CD4-positive, alpha-beta T cell (primary cell): Measurements from ENCODE around the gene GPD2. TPM values are rescaled to one million over a fixed set of nuclear protein-coding genes. Genes with fewer than 3 reads are reported as not detected.

Source experiments
- ATAC-seq: fragments of 200-7000 bp; cut with Tn5 transposase; one replicate; pipeline ENCODE4 v1.10.0; 2022; ENCODE audit warnings: mild to moderate bottlenecking; ENCODE audit not compliant: poor library complexity
- CTCF ChIA-PET: fragments of 350-600 bp; sonication (Branson Sonifier 250); formaldehyde crosslinking; loops from one replicate; lab custom pipeline; 2021; ENCODE audit warnings: antibody characterized with exemption, inconsistent platforms; lab: Charles Lee
- POLR2A ChIA-PET: fragments of 350-600 bp; sonication (Branson Sonifier 250); formaldehyde crosslinking; loops from one replicate; lab custom pipeline; 2021; ENCODE audit warnings: antibody characterized with exemption, inconsistent platforms; lab: Charles Lee
- DNase-seq, 14 experiments: peaks; one replicate each; pipeline ENCODE4 v3.0.0-alpha.2; 2013 to 2020; ENCODE audit warnings: mixed read lengths in 2 of 14
- H3K27ac ChIP-seq, 2 donors: one replicate each; pipeline versions ENCODE4 v1.5.1 to v1.7.0; 2013; ENCODE audit warnings: low read length in 2 of 2, low read depth in 1 of 2, mild to moderate bottlenecking in 1 of 2
- H3K27me3 ChIP-seq, 2 experiments: 1 replicate in 1 of 2; 2 replicates in 1 of 2; pipeline versions ENCODE4 v1.6.1 to v1.7.0; 2013; ENCODE audit warnings: low read length in 2 of 2, control low read depth in 1 of 2, mild to moderate bottlenecking in 1 of 2, moderate library complexity in 1 of 2; ENCODE audit not compliant: insufficient read depth in 2 of 2, control insufficient read depth in 1 of 2
- H3K36me3 ChIP-seq: one replicate; pipeline ENCODE4 v1.6.1; 2013; ENCODE audit warnings: low read length, control low read depth; ENCODE audit not compliant: insufficient read depth
- H3K4me1 ChIP-seq: one replicate; pipeline ENCODE4 v1.6.1; 2013; ENCODE audit warnings: low read length, control low read depth; ENCODE audit not compliant: insufficient read depth
- H3K4me3 ChIP-seq: one replicate; pipeline ENCODE4 v1.5.1; 2013; ENCODE audit warnings: mild to moderate bottlenecking, low read length, moderate library complexity
- H3K9me3 ChIP-seq, 2 experiments: 1 replicate in 1 of 2; 2 replicates in 1 of 2; pipeline versions ENCODE4 v1.6.1 to v1.7.0; 2013; ENCODE audit warnings: low read length in 2 of 2, mild to moderate bottlenecking in 2 of 2, control low read depth in 1 of 2, moderate library complexity in 1 of 2; ENCODE audit not compliant: control insufficient read depth in 1 of 2, insufficient read depth in 1 of 2
- H3K27ac Mint-ChIP-seq: one replicate; pipeline ENCODE4 v1.8.0; 2020; ENCODE audit warnings: mixed read lengths
- H3K27me3 Mint-ChIP-seq: one replicate; pipeline ENCODE4 v1.8.0; 2021; ENCODE audit warnings: mixed read lengths
- H3K36me3 Mint-ChIP-seq: one replicate; pipeline ENCODE4 v1.8.0; 2021; ENCODE audit warnings: low read depth, mixed read lengths
- H3K4me1 Mint-ChIP-seq: one replicate; pipeline ENCODE4 v1.8.0; 2021; ENCODE audit warnings: low read depth, mixed read lengths
- H3K4me3 Mint-ChIP-seq: one replicate; pipeline ENCODE4 v1.8.0; 2020; ENCODE audit warnings: mild to moderate bottlenecking, mixed read lengths
- H3K9me3 Mint-ChIP-seq: one replicate; pipeline ENCODE4 v1.8.0; 2020; ENCODE audit warnings: mixed read lengths
- intact Hi-C, 2 experiments: fragments of 100-400 bp; cut with DNase I in 1 of 2; cut with micrococcal nuclease in 1 of 2; formaldehyde crosslinking; loops; one replicate each; pipeline versions ENCODE4 v1.15.1 to v1.9.0; 2023 to 2025; cut with DNase I, micrococcal nuclease
- total RNA-seq, 174 experiments: library from RNA in 2 of 174; stranded (reverse) in 2 of 174; gene quantifications; one replicate each; pipeline ENCODE4 v1.2.3 and lab custom pipeline; 2021 to 2026
- TF ChIP-seq, protein P1 (sequence below): fragments of 200-600 bp; IDR thresholded peaks from one replicate; pipeline ENCODE4 v1.8.0; 2022; ENCODE audit warnings: antibody characterized with exemption, mild to moderate bottlenecking

GPD2 gene
- total RNA-seq, 2 experiments from 2014 or later, result 6.2 to 6.7 TPM

DNA sequence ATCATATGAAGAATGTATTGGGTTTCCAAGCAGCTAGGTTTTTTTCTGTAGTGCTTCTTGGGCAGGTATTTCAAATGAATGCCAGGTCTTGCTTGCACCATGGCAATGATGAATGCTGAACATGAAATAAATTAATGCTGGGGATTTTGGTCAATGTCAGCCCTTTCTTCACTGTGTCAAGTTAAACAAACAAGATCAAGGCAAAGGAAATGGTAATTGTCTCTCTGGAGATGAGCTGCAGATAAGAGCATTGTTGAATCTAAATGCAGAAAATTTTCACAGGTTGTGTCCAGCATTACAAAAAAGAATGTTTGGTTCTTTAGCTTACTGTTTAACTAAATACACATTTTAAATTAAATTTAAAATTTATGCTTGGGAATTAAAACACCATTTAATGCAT lies 144.3 kb downstream of the GPD2 start:
- Mint-ChIP-seq H3K36me3 (peaks cover 10% of the 10 kb centered on the region), H3K4me3 (no peak overlapping the region), H3K9me3 (no peaks in the 10 kb centered on the region), H3K27me3 (no peaks in the 10 kb centered on the region), H3K4me1 (peaks cover 16% of the 10 kb centered on the region), H3K27ac (no peak overlapping the region)
- ATAC-seq (no peak), DNase-seq (peak in 3 of 14 experiments; percentile 11 to 32 (median 18))
- Histone ChIP-seq H3K36me3 (peaks cover 4% of the 10 kb centered on the region), H3K4me1 (no peaks in the 10 kb centered on the region), H3K27ac (no peak overlapping the region), H3K4me3 (no peak overlapping the region), H3K27me3 (no peaks in the 10 kb centered on the region), H3K9me3 (no peaks in the 10 kb centered on the region)
- intact Hi-C loops, result no loop called here
- POLR2A ChIA-PET, result interaction anchor here (0.6 to 1.4 kb wide), 3 partner anchors 8 to 245 kb away, joined by 3 read pairs; no protein-coding TSS in a partner anchor
- CTCF ChIA-PET, result interaction anchor here (1.2 kb wide), 1 partner anchor 246 kb away, joined by 3 read pairs; no protein-coding TSS in a partner anchor
- TF ChIP-seq, protein P1, sequence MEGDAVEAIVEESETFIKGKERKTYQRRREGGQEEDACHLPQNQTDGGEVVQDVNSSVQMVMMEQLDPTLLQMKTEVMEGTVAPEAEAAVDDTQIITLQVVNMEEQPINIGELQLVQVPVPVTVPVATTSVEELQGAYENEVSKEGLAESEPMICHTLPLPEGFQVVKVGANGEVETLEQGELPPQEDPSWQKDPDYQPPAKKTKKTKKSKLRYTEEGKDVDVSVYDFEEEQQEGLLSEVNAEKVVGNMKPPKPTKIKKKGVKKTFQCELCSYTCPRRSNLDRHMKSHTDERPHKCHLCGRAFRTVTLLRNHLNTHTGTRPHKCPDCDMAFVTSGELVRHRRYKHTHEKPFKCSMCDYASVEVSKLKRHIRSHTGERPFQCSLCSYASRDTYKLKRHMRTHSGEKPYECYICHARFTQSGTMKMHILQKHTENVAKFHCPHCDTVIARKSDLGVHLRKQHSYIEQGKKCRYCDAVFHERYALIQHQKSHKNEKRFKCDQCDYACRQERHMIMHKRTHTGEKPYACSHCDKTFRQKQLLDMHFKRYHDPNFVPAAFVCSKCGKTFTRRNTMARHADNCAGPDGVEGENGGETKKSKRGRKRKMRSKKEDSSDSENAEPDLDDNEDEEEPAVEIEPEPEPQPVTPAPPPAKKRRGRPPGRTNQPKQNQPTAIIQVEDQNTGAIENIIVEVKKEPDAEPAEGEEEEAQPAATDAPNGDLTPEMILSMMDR, result no peak

DNA sequence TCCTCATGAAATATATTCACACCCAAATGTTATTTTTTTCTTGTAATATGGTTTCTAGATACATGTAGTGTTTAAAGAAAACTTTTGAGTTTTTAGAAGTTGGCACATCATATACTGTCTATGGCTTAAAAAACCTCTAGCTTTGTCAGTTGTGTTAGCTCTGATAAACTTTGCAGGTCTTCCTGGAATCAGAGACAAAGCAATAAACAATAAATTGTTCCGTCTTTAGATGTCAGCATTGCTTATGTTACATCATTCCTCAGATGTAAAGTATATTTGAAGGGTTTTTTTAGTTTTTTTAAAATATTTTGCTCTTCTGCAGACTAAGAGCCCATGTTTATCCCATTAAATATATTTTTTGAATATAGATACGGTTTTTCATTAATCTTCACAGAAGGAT lies 145.1 kb downstream of the GPD2 start:
- intact Hi-C loops, result no loop called here
- Histone ChIP-seq H3K4me1 (no peaks in the 10 kb centered on the region), H3K36me3 (peaks cover 4% of the 10 kb centered on the region), H3K27ac (no peak overlapping the region), H3K9me3 (no peaks in the 10 kb centered on the region), H3K27me3 (no peaks in the 10 kb centered on the region), H3K4me3 (no peak overlapping the region)
- ChIA-PET POLR2A (interaction anchor here (1.0 to 1.4 kb wide), 3 partner anchors 239 to 246 kb away, joined by 3 read pairs; no protein-coding TSS in a partner anchor), CTCF (interaction anchor here (1.2 kb wide), 1 partner anchor 247 kb away, joined by 3 read pairs; no protein-coding TSS in a partner anchor)
- H3K4me1 Mint-ChIP-seq, result peaks cover 16% of the 10 kb centered on the region
- TF ChIP-seq, protein P1, result no peak
- no peak overlapping the region for H3K4me3 Mint-ChIP-seq
- no peak overlapping the region for H3K27ac Mint-ChIP-seq
- DNase-seq, result no peak
- no peaks in the 10 kb centered on the region for H3K27me3 Mint-ChIP-seq
- H3K36me3 Mint-ChIP-seq, result peaks cover 10% of the 10 kb centered on the region
- no peaks in the 10 kb centered on the region for H3K9me3 Mint-ChIP-seq
- ATAC-seq, result no peak

GRCh38 chr2:156585457-156585856 lies 149.3 kb downstream of the GPD2 start:
- no peak for ATAC-seq
- no peak for DNase-seq

More at GRCh38 chr2:156585457-156585856, 149.3 kb downstream of the GPD2 start:
- ChIA-PET CTCF (no interaction called here), POLR2A (interaction anchor here (2.4 kb wide), 1 partner anchor 251 kb away, joined by 6 read pairs; no protein-coding TSS in a partner anchor)
- Histone ChIP-seq H3K27me3 (no peaks in the 10 kb centered on the region), H3K36me3 (peaks cover 4% of the 10 kb centered on the region), H3K4me3 (no peak overlapping the region), H3K27ac (no peak overlapping the region), H3K4me1 (no peaks in the 10 kb centered on the region), H3K9me3 (no peaks in the 10 kb centered on the region)
- TF ChIP-seq, protein P1, result no peak
- H3K27ac Mint-ChIP-seq, result no peak overlapping the region
- intact Hi-C loops, result loop anchor here in 1 of 2 experiments (5.0 kb wide), 2 partner anchors 393 to 1218 kb away; no protein-coding TSS in a partner anchor
- peaks cover 11% of the 10 kb centered on the region for H3K4me1 Mint-ChIP-seq
- H3K27me3 Mint-ChIP-seq, result no peaks in the 10 kb centered on the region
- H3K9me3 Mint-ChIP-seq, result no peaks in the 10 kb centered on the region
- H3K4me3 Mint-ChIP-seq, result no peak overlapping the region
- H3K36me3 Mint-ChIP-seq, result no peaks in the 10 kb centered on the region
